8988T (cell line): Measurements from ENCODE around the gene PTGES2.
"Not testable (repeated sequence)": the region's sequence is repeated elsewhere in the genome, so short reads cannot be mapped to it uniquely, and the experiment has no call there.

ENCODE experiments used
- DNase-seq: peaks from one replicate; pipeline ENCODE4 v3.0.0; 2011

The PTGES2 gene

GRCh38 chr9:128136816-128137793 lies 9.6 kb upstream of the PTGES2 start:
- no peak for DNase-seq

GRCh38 chr9:128135561-128135960 lies 8.0 kb upstream of the PTGES2 start:
- DNase-seq, result not testable (repeated sequence)

- DNase-seq, result not testable (repeated sequence)
These were observed 4.6 kb upstream of the PTGES2 start for GRCh38 chr9:128132139-128132538.

GRCh38 chr9:128131346-128131745 lies 3.8 kb upstream of the PTGES2 start:
- DNase-seq, result not testable (repeated sequence)

GRCh38 chr9:128130651-128131050 lies 3.1 kb upstream of the PTGES2 start:
- DNase-seq, result not testable (repeated sequence)

- DNase-seq, result not testable (repeated sequence)
These were observed 2.6 kb upstream of the PTGES2 start for GRCh38 chr9:128129976-128130590.

- DNase-seq, result no peak
These were observed 1.5 kb upstream of the PTGES2 start for GRCh38 chr9:128128836-128129590.

- no peak for DNase-seq
These were observed 684 bp upstream of the PTGES2 start for GRCh38 chr9:128127990-128128835.

- DNase-seq, result no peak
These were observed 1.8 kb downstream of the PTGES2 start for GRCh38 chr9:128125580-128126354.

- DNase-seq, result no peak
These were observed 2.5 kb downstream of the PTGES2 start for GRCh38 chr9:128124873-128125579.

- DNase-seq, result no peak
These were observed 3.1 kb downstream of the PTGES2 start for GRCh38 chr9:128124451-128124850.

- DNase-seq, result no peak
These were observed 4.0 kb downstream of the PTGES2 start for GRCh38 chr9:128123451-128124080.

- no peak for DNase-seq
These were observed 4.7 kb downstream of the PTGES2 start for GRCh38 chr9:128122809-128123175.

GRCh38 chr9:128121924-128122808 lies 5.4 kb downstream of the PTGES2 start:
- no peak for DNase-seq

GRCh38 chr9:128121466-128121810 lies 6.1 kb downstream of the PTGES2 start:
- no peak for DNase-seq

- no peak for DNase-seq
These were observed 6.6 kb downstream of the PTGES2 start for GRCh38 chr9:128120741-128121465.

- DNase-seq, result no peak
These were observed 7.3 kb downstream of the PTGES2 start for GRCh38 chr9:128120061-128120740.
